Thyroid gland (tissue), 4 donors: ENCODE data around the gene MORF4L2. TPM values are rescaled to one million over a fixed set of nuclear protein-coding genes. Genes with fewer than 3 reads are reported as not detected.
"Not testable (repeated sequence)": the region's sequence is repeated elsewhere in the genome, so short reads cannot be mapped to it uniquely, and the experiment has no call there.

Source experiments
- DNase-seq, 2 donors: peaks; one replicate each; pipeline ENCODE4 v3.0.0-alpha.2; 2019
- H3K27ac ChIP-seq, 3 donors: fragments of 200-600 bp; sonication (generic); 1 replicate in 2 of 3; 2 replicates in 1 of 3; pipeline ENCODE4 v1.5.1; 2016 to 2019; ENCODE audit warnings: mild to moderate bottlenecking in 1 of 3, moderate library complexity in 1 of 3
- H3K27me3 ChIP-seq: fragments of 200-600 bp; sonication (generic); one replicate; pipeline ENCODE4 v1.5.1; 2019
- H3K36me3 ChIP-seq, 2 donors: fragments of 200-600 bp; sonication (generic); one replicate each; pipeline ENCODE4 v1.5.1; 2016 to 2019
- H3K4me1 ChIP-seq, 2 donors: fragments of 200-600 bp; sonication (generic); one replicate each; pipeline ENCODE4 v1.5.1; 2017 to 2019
- H3K4me3 ChIP-seq, 3 donors: fragments of 200-600 bp; sonication (generic); replicated peaks in 1 of 3; 1 replicate in 2 of 3; 2 replicates in 1 of 3; pipeline ENCODE4 v1.5.1; 2016; ENCODE audit warnings: mild to moderate bottlenecking in 1 of 3
- H3K9me3 ChIP-seq: fragments of 200-600 bp; sonication (generic); one replicate; pipeline ENCODE4 v1.5.1; 2017
- CTCF ChIP-seq, 6 experiments: fragments of 200-600 bp in 3 of 6; fragments of 450-650 bp in 3 of 6; sonication (generic) in 3 of 6; IDR thresholded peaks; one replicate each; pipeline ENCODE4 v1.5.1; 2016 to 2019; ENCODE audit warnings: antibody characterized with exemption in 6 of 6, mild to moderate bottlenecking in 2 of 6, inconsistent platforms in 1 of 6, moderate library complexity in 1 of 6
- POLR2A ChIP-seq, 2 donors: fragments of 450-650 bp; IDR thresholded peaks; one replicate each; pipeline ENCODE4 v1.6.1; 2017; ENCODE audit warnings: antibody characterized with exemption in 2 of 2, mild to moderate bottlenecking in 2 of 2, moderate library complexity in 1 of 2
- WGBS, 2 donors: methylation state at CpG; one replicate each; pipeline ENCODE4 v1.1.5; 2017; 5-methylcytosine and 5-hydroxymethylcytosine counted together
- intact Hi-C: fragments of 100-400 bp; cut with DNase I; formaldehyde crosslinking; loops from one replicate; pipeline ENCODE4 v1.15.1; 2023
- total RNA-seq, 4 donors: library from RNA; depleted of rRNA; stranded (reverse); fragments of >200 nt; gene quantifications; one replicate each; pipeline ENCODE4 v1.2.3, GENCODE V29; 2016

MORF4L2 gene
- total RNA-seq, 4 donors from 2014 or later = 273 to 382 (median 361) TPM

- H3K27ac ChIP-seq = peak overlapping the region; percentile 37 to 50 (median 50)
- H3K4me1 ChIP-seq = no peaks in the 10 kb centered on the region
- 42 to 55% methylated on average over 4 of the region's 4 CpGs for WGBS, 2 donors
- no peaks in the 10 kb centered on the region for H3K9me3 ChIP-seq
- intact Hi-C loops = no loop called here
- no peak overlapping the region for H3K4me3 ChIP-seq
- DNase-seq = peak; percentile 59 to 62
- H3K36me3 ChIP-seq = no peaks in the 10 kb centered on the region
- TF ChIP-seq CTCF (IDR thresholded peaks at IDR 0.05) (no peak), POLR2A (IDR thresholded peaks at IDR 0.05) (no peak)
- H3K27me3 ChIP-seq = no peaks in the 10 kb centered on the region
Measured at GRCh38 chrX:103640401-103641155, 45.9 kb downstream of the MORF4L2 start.

- H3K36me3 ChIP-seq, H3K27me3 ChIP-seq, H3K4me1 ChIP-seq, H3K4me3 ChIP-seq, H3K27ac ChIP-seq, intact Hi-C loops, H3K9me3 ChIP-seq: not testable (repeated sequence)
- peak; percentile 11 to 20 for DNase-seq
- WGBS, 2 donors = 60 to 64% methylated on average over 3 to 4 of the region's 6 CpGs
Measured at GRCh38 chrX:103638479-103639346, 47.8 kb downstream of the MORF4L2 start.

- intact Hi-C loops = no loop called here
- 77 to 93% methylated on average over 2 of the region's 2 CpGs for WGBS, 2 donors
Measured at GRCh38 chrX:103637604-103638338, 48.7 kb downstream of the MORF4L2 start.

GRCh38 chrX:103635436-103635835 is 51.1 kb downstream of the MORF4L2 start:
- no peak overlapping the region for H3K4me3 ChIP-seq
- H3K36me3 ChIP-seq = no peaks in the 10 kb centered on the region
- H3K9me3 ChIP-seq = no peaks in the 10 kb centered on the region
- WGBS, 2 donors = 81 to 90% methylated on average over 2 of the region's 2 CpGs
- TF ChIP-seq CTCF (IDR thresholded peaks at IDR 0.05) = no peak
- no peak for TF ChIP-seq POLR2A (IDR thresholded peaks at IDR 0.05)
- intact Hi-C loops = no loop called here
- H3K27me3 ChIP-seq = no peaks in the 10 kb centered on the region
- H3K27ac ChIP-seq = no peak overlapping the region
- DNase-seq = no peak
- H3K4me1 ChIP-seq = peaks cover 0 to under 1% of the 10 kb centered on the region in 2 donors

More at GRCh38 chrX:103637604-103638338, 48.7 kb downstream of the MORF4L2 start:
- Histone ChIP-seq H3K4me1 (no peaks in the 10 kb centered on the region), H3K27ac (no peak overlapping the region), H3K9me3 (no peaks in the 10 kb centered on the region), H3K27me3 (no peaks in the 10 kb centered on the region), H3K4me3 (no peak overlapping the region), H3K36me3 (no peaks in the 10 kb centered on the region)
- no peak for TF ChIP-seq CTCF (IDR thresholded peaks at IDR 0.05)
- no peak for TF ChIP-seq POLR2A (IDR thresholded peaks at IDR 0.05)
- DNase-seq = no peak

GRCh38 chrX:103631145-103631544 is 55.4 kb downstream of the MORF4L2 start:
- Histone ChIP-seq H3K4me3 (no peak overlapping the region), H3K36me3 (no peaks in the 10 kb centered on the region), H3K27ac (no peak overlapping the region), H3K27me3 (no peaks in the 10 kb centered on the region), H3K4me1 (peaks cover 0 to 3% of the 10 kb centered on the region in 2 donors), H3K9me3 (no peaks in the 10 kb centered on the region)
- DNase-seq = no peak
- no peak for TF ChIP-seq CTCF (IDR thresholded peaks at IDR 0.05)
- TF ChIP-seq POLR2A (IDR thresholded peaks at IDR 0.05) = no peak
- intact Hi-C loops = no loop called here
- WGBS, 2 donors = 97 to 100% methylated on average over 1 to 5 of the region's 5 CpGs
